ENCODE data around the gene ZNF385D. TPM values are rescaled to one million over a fixed set of nuclear protein-coding genes. Genes with fewer than 3 reads are reported as not detected.

The ZNF385D gene
- total RNA-seq, 1 donor from 2014 or later, result 0.41 TPM

DNA sequence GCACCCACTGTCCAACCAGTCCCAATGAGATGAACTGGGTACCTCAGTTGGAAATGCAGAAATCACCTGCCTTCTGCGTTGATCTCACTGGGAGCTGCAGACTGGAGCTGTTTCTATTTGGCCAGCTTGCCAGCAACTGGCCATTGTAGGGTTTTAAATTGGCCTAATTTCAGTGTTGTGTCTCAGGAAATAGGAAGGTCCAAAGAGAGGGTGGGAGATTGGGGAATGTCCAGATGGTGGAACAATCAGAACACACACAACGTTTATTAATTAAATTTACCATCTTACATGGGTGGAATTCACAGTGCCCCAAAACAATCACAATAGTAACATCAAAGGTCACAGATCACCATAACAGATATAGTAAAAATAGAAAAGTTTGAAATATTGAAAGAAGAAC is 189.5 kb downstream of the ZNF385D start:
- Mint-ChIP-seq H3K27ac (ENCODE audit: unreplicated experiment) (no peak overlapping the region), H3K9me3 (ENCODE audit: unreplicated experiment) (no peaks in the 10 kb centered on the region), H3K36me3 (ENCODE audit: low read depth, unreplicated experiment) (no peaks in the 10 kb centered on the region), H3K4me3 (ENCODE audit: unreplicated experiment) (no peak overlapping the region), H3K4me1 (ENCODE audit: unreplicated experiment) (no peaks in the 10 kb centered on the region), H3K27me3 (ENCODE audit: unreplicated experiment) (no peaks in the 10 kb centered on the region)
- no peak for DNase-seq (ENCODE audit: low spot score)
- TF ChIP-seq, protein P1, sequence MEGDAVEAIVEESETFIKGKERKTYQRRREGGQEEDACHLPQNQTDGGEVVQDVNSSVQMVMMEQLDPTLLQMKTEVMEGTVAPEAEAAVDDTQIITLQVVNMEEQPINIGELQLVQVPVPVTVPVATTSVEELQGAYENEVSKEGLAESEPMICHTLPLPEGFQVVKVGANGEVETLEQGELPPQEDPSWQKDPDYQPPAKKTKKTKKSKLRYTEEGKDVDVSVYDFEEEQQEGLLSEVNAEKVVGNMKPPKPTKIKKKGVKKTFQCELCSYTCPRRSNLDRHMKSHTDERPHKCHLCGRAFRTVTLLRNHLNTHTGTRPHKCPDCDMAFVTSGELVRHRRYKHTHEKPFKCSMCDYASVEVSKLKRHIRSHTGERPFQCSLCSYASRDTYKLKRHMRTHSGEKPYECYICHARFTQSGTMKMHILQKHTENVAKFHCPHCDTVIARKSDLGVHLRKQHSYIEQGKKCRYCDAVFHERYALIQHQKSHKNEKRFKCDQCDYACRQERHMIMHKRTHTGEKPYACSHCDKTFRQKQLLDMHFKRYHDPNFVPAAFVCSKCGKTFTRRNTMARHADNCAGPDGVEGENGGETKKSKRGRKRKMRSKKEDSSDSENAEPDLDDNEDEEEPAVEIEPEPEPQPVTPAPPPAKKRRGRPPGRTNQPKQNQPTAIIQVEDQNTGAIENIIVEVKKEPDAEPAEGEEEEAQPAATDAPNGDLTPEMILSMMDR (IDR thresholded peaks at IDR 0.05; ENCODE audit: unreplicated experiment), result no peak

DNA sequence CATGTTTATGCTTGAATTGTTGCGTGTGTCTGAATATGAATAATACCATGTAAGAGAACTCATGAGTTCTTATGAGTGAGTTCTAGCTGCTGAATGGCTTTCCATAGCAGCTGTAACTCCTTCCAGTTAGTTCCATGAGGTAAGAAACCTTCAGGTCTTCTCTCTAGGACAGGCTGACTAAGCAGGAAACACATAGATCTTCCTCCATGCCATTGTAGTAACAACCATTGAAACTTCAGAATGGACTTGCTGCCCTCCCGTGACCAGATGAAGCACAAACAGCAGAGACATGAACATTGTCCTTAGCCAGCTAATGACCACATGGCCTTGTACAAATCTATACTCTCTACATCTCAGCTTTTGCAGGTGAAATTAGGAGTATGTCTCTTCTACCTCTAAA is 200.0 kb downstream of the ZNF385D start:
- H3K27ac Mint-ChIP-seq (ENCODE audit: unreplicated experiment), result no peak overlapping the region
- H3K36me3 Mint-ChIP-seq (ENCODE audit: low read depth, unreplicated experiment), result no peaks in the 10 kb centered on the region
- no peaks in the 10 kb centered on the region for H3K4me1 Mint-ChIP-seq (ENCODE audit: unreplicated experiment)
- DNase-seq (ENCODE audit: low spot score), result no peak
- TF ChIP-seq, protein P1 (IDR thresholded peaks at IDR 0.05; ENCODE audit: unreplicated experiment), result no peak
- H3K27me3 Mint-ChIP-seq (ENCODE audit: unreplicated experiment), result peaks cover 2% of the 10 kb centered on the region
- no peak overlapping the region for H3K4me3 Mint-ChIP-seq (ENCODE audit: unreplicated experiment)
- H3K9me3 Mint-ChIP-seq (ENCODE audit: unreplicated experiment), result no peaks in the 10 kb centered on the region

DNA sequence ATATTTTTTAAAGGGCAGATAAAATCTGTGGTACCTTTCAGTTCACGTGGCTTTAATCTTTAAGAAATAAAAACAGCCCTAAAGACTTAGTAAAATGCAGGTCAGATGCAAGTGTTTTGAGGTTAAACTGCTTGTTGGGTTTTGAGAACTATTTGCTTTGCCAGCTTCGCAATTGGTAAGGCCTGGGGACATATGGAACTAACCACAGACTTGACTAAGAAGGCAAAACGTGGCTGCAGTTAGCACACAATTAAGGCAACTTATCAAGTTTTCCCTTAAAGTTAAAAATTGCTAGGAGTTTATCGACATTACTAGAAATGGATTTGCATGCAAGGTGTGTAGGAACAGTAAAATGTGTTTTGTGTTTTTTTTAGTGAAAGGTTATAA is 206.9 kb downstream of the ZNF385D start:
- DNase-seq (ENCODE audit: low spot score), result no peak
- Mint-ChIP-seq H3K27ac (ENCODE audit: unreplicated experiment) (no peak overlapping the region), H3K9me3 (ENCODE audit: unreplicated experiment) (no peaks in the 10 kb centered on the region), H3K36me3 (ENCODE audit: low read depth, unreplicated experiment) (peaks cover 3% of the 10 kb centered on the region), H3K4me1 (ENCODE audit: unreplicated experiment) (no peaks in the 10 kb centered on the region), H3K27me3 (ENCODE audit: unreplicated experiment) (peaks cover 5% of the 10 kb centered on the region), H3K4me3 (ENCODE audit: unreplicated experiment) (no peak overlapping the region)
- TF ChIP-seq, protein P1 (IDR thresholded peaks at IDR 0.05; ENCODE audit: unreplicated experiment), result no peak

DNA sequence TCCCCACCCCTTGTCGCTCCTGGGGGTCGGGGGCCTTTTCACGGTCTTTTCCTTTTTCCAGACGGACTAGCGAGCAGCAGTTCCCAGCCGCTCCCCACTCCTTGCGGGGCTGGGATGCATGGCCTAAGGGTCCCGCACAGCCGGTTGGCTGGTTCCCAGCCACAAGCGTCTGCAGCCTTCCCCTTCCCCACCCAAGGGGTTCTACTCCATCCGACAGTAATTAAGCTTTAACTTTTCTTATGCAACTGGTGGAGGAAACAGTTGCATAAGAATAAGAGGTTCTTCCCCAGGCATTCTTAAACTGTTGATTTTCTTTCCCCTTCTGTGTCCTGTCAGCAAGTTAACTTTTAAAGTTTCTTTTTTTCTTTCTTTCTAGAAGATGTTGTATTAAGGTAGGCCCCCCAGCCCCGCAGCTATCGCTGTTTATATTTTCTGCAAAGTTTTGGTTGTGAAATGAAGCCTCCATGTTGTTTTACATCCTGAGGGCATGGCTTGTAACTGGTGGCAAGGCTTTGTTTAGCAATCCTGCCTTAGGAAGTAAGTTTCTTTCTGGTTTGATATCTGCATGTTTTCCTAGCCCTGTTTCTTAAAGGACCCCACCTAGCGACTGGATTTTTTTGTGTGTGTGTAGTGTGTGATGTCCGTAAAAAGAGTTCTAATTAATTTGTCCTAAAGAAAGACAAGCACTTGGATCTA is 207.5 kb downstream of the ZNF385D start:
- TF ChIP-seq, protein P1 (IDR thresholded peaks at IDR 0.05; ENCODE audit: unreplicated experiment), result no peak
- no peak for DNase-seq (ENCODE audit: low spot score)
- Mint-ChIP-seq H3K27ac (ENCODE audit: unreplicated experiment) (no peak overlapping the region), H3K36me3 (ENCODE audit: low read depth, unreplicated experiment) (peaks cover 3% of the 10 kb centered on the region), H3K4me1 (ENCODE audit: unreplicated experiment) (no peaks in the 10 kb centered on the region), H3K27me3 (ENCODE audit: unreplicated experiment) (peaks cover 5% of the 10 kb centered on the region), H3K4me3 (ENCODE audit: unreplicated experiment) (no peak overlapping the region), H3K9me3 (ENCODE audit: unreplicated experiment) (no peaks in the 10 kb centered on the region)

DNA sequence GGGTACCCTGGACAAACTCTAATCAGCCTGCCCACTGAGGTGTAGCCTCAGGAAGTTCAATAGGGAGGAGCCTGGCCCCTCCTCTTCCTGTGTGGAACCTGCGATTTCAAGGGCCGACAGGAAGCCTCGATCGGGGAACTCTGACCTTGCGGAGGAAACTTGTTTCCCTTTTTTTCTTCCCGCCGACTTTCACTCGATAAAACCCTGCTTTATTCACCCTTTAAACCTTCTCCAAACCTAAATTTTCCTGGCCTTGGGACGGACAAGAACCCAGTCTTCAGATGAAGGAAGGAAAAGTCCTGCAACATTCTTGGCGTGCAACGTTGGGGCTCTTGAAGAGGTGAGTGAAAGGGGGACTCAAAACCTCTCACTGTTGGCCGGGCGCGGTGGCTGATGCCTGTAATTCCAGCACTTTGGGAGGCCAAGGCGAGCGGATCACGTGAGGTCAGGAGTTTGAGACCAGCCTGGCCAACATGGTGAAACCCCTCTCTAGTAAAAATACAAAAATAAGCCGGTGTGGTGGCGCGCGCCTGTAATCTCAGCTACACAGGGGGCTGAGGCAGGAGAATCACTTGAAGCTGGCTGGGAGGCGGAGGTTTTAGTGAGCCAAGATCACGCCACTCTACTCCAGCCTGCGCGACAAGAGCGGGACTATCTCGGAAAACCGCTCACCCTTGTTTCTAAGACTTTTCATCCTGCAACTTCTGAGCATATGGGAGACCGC is 208.2 kb downstream of the ZNF385D start:
- Mint-ChIP-seq H3K4me1 (ENCODE audit: unreplicated experiment) (no peaks in the 10 kb centered on the region), H3K36me3 (ENCODE audit: low read depth, unreplicated experiment) (peaks cover 3% of the 10 kb centered on the region), H3K27ac (ENCODE audit: unreplicated experiment) (no peak overlapping the region), H3K9me3 (ENCODE audit: unreplicated experiment) (no peaks in the 10 kb centered on the region), H3K4me3 (ENCODE audit: unreplicated experiment) (no peak overlapping the region), H3K27me3 (ENCODE audit: unreplicated experiment) (peaks cover 2% of the 10 kb centered on the region)
- TF ChIP-seq, protein P1 (IDR thresholded peaks at IDR 0.05; ENCODE audit: unreplicated experiment), result no peak
- no peak for DNase-seq (ENCODE audit: low spot score)

All from endothelial cell (in vitro differentiated cells).